OCI-LY1 (cell line): ENCODE measurements around the gene CD5L.
A peak's percentile ranks its signal among the peaks of the same experiment; 100 is the strongest.

Source experiments
- H2AFZ ChIP-seq: fragments of 200-600 bp; sonication (generic), shearing (Covaris generic); 2 replicates; pipeline ENCODE4 v1.6.0; 2014; ENCODE audit warnings: antibody characterized with exemption, mild to moderate bottlenecking, low read length
- H3F3A ChIP-seq: fragments of 200-600 bp; sonication (generic), shearing (Covaris generic); 2 replicates; pipeline ENCODE4 v1.6.0; 2014; ENCODE audit warnings: mild to moderate bottlenecking, antibody characterized with exemption, low read length, moderate library complexity; ENCODE audit not compliant: insufficient read depth
- H3K27ac ChIP-seq: fragments of 200-600 bp; sonication (generic); 2 replicates; pipeline ENCODE4 v1.5.1; 2014; ENCODE audit warnings: low read length, mixed run types, mild to moderate bottlenecking, low read depth; ENCODE audit not compliant: poor library complexity, severe bottlenecking
- H3K27me3 ChIP-seq: fragments of 200-600 bp; sonication (generic); 2 replicates; pipeline ENCODE4 v1.6.0; 2014; ENCODE audit warnings: antibody characterized with exemption, mild to moderate bottlenecking, low read length, moderate library complexity; ENCODE audit not compliant: insufficient read depth
- H3K36me3 ChIP-seq: fragments of 200-600 bp; sonication (generic); 2 replicates; pipeline ENCODE4 v1.6.1; 2014; ENCODE audit warnings: mild to moderate bottlenecking, antibody characterized with exemption, low read length, moderate library complexity, mixed read lengths; ENCODE audit not compliant: insufficient read depth
- H3K4me1 ChIP-seq: fragments of 200-600 bp; sonication (generic); 2 replicates; pipeline ENCODE4 v1.5.1; 2014; ENCODE audit warnings: mild to moderate bottlenecking, low read length, moderate library complexity; ENCODE audit not compliant: insufficient read depth, severe bottlenecking
- H3K4me2 ChIP-seq: fragments of 200-600 bp; sonication (generic), shearing (Covaris generic); 2 replicates; pipeline ENCODE4 v1.6.1; 2014; ENCODE audit warnings: low read length
- H3K4me3 ChIP-seq: fragments of 200-600 bp; sonication (generic); 2 replicates; pipeline ENCODE4 v1.5.1; 2014; ENCODE audit warnings: low read length, low read depth, mild to moderate bottlenecking, mixed read lengths; ENCODE audit not compliant: poor library complexity, severe bottlenecking
- H3K79me2 ChIP-seq: fragments of 200-600 bp; shearing (Covaris generic); 2 replicates; pipeline ENCODE4 v1.6.1; 2016; ENCODE audit warnings: mixed run types, low read length, mixed read lengths; ENCODE audit not compliant: insufficient read depth
- H3K9ac ChIP-seq: fragments of 200-600 bp; sonication (generic), shearing (Covaris generic); 2 replicates; pipeline ENCODE4 v1.6.1; 2014; ENCODE audit warnings: mild to moderate bottlenecking, low read length, mixed read lengths
- H3K9me2 ChIP-seq: fragments of 200-600 bp; sonication (generic), shearing (Covaris generic); 2 replicates; pipeline ENCODE4 v1.6.1; 2014; ENCODE audit warnings: low read depth, mild to moderate bottlenecking, low read length, mixed read lengths
- H3K9me3 ChIP-seq: fragments of 200-600 bp; shearing (Covaris generic); 2 replicates; pipeline ENCODE4 v1.6.1; 2014; ENCODE audit warnings: low read length, mixed read lengths
- H4K20me1 ChIP-seq: fragments of 200-600 bp; sonication (generic), shearing (Covaris generic); 2 replicates; pipeline ENCODE4 v1.6.0; 2016; ENCODE audit warnings: mild to moderate bottlenecking, low read length; ENCODE audit not compliant: insufficient read depth
- EZH2 ChIP-seq: fragments of 200-600 bp; sonication (generic), shearing (Covaris generic); IDR thresholded peaks from 2 replicates; pipeline ENCODE4 v1.8.0; 2017; ENCODE audit warnings: borderline replicate concordance, mixed run types, mild to moderate bottlenecking, antibody characterized with exemption, low read length, moderate library complexity, mixed read lengths

The CD5L gene

DNA sequence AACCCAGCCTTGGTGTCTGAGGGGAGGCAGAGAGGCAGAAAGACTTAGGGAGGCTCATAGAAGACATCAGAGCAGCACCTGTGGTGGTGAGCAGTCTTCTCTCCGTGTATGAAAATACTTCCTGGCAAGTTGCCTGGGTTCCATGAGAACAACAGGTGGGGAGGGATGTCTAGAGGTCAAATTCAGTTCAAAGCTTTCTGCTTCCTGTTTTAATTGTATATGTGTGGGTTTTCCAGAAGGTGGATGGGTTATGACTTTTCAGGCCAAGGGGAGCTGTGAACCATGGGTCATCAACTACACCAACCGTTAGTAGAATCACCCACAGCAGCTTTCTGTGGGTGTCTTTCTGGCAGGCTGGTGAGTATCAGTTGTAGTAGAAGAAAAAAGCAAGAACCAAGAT lies 60.6 kb downstream of the CD5L start:
- Histone ChIP-seq H3K79me2 (no peaks in the 10 kb centered on the region), H2AFZ (no peak overlapping the region), H3K36me3 (no peaks in the 10 kb centered on the region), H3K4me1 (peaks cover 96% of the 10 kb centered on the region), H4K20me1 (no peaks in the 10 kb centered on the region), H3K4me2 (no peak overlapping the region; the same call in 1 of the 2 replicates), H3K27ac (peak overlapping the region; percentile 93), H3K27me3 (no peaks in the 10 kb centered on the region), H3K9ac (no peak overlapping the region; the same call in 1 of the 2 replicates), H3K9me2 (no peaks in the 10 kb centered on the region), H3K9me3 (no peaks in the 10 kb centered on the region), H3K4me3 (no peak overlapping the region), H3F3A (no peaks in the 10 kb centered on the region)
- no peak for TF ChIP-seq EZH2
